Aortic smooth muscle cell (primary cell): ENCODE results near the gene LHFPL6. TPM values are rescaled to one million over a fixed set of nuclear protein-coding genes. Genes with fewer than 3 reads are reported as not detected.

Experiments used
- total RNA-seq: library from RNA; depleted of rRNA; stranded (reverse); fragments of >200 nt; gene quantifications from 2 replicates; pipeline ENCODE4 v1.2.3, GENCODE V29; 2014

LHFPL6 gene
- total RNA-seq, result 59.8 and 87.6 TPM in 2 replicates

GRCh38 chr13:39602614-39603366, at the start of gene LHFPL6:
Gene LHFPL6, minus strand, starts transcription at chr13:39603193.

Other genes with a start within 250 kb of the LHFPL6 start
- gene COG6, start 52.5 kb upstream of the LHFPL6 start, total RNA-seq, result 35.8 and 40.8 TPM in 2 replicates